Right lobe of liver (tissue), 6 donors: Measurements from ENCODE around the gene CLSTN2. TPM values are rescaled to one million over a fixed set of nuclear protein-coding genes. Genes with fewer than 3 reads are reported as not detected.

Source experiments
- ATAC-seq, 4 donors: fragments of 200-7000 bp; cut with Tn5 transposase; one replicate each; pipeline ENCODE4 v1.9.1; 2020; ENCODE audit warnings: mild to moderate bottlenecking in 4 of 4, moderate library complexity in 4 of 4
- DNase-seq, 3 donors: peaks; one replicate each; pipeline ENCODE4 v3.0.0-alpha.2; 2020
- H3K27ac ChIP-seq, 3 donors: fragments of 200-600 bp; one replicate each; pipeline ENCODE4 v1.8.0; 2022
- H3K27me3 ChIP-seq, 2 donors: fragments of 200-600 bp; one replicate each; pipeline ENCODE4 v1.8.0; 2022
- H3K36me3 ChIP-seq, 4 donors: fragments of 200-600 bp; sonication (generic) in 1 of 4; one replicate each; pipeline versions ENCODE4 v1.5.1 to v1.8.0; 2017 to 2022; ENCODE audit warnings: control low read depth in 1 of 4
- H3K4me1 ChIP-seq, 4 donors: fragments of 200-600 bp; sonication (generic) in 1 of 4; one replicate each; pipeline versions ENCODE4 v1.5.1 to v1.8.0; 2017 to 2022; ENCODE audit warnings: control low read depth in 1 of 4
- H3K4me3 ChIP-seq, 3 donors: fragments of 200-600 bp; one replicate each; pipeline ENCODE4 v1.8.0; 2022
- H3K9me3 ChIP-seq, 4 donors: fragments of 200-600 bp; sonication (generic) in 1 of 4; one replicate each; pipeline versions ENCODE4 v1.5.1 to v1.8.0; 2017 to 2022; ENCODE audit warnings: control low read depth in 1 of 4
- CTCF ChIP-seq, 4 donors: fragments of 200-600 bp in 3 of 4; fragments of 450-650 bp in 1 of 4; IDR thresholded peaks; one replicate each; pipeline versions ENCODE4 v1.5.1 to v1.8.0; 2016 to 2022; ENCODE audit warnings: antibody characterized with exemption in 4 of 4, mild to moderate bottlenecking in 2 of 4
- POLR2A ChIP-seq: fragments of 450-650 bp; IDR thresholded peaks from one replicate; pipeline ENCODE4 v1.6.1; 2017; ENCODE audit warnings: antibody characterized with exemption, mild to moderate bottlenecking
- WGBS: methylation state at CpG from one replicate; pipeline ENCODE4 v1.1.6; 2018; ENCODE audit warnings: low coverage, low lambda C conversion rate; ENCODE audit not compliant: insufficient coverage; ENCODE audit errors: missing lambda C conversion rate; 5-methylcytosine and 5-hydroxymethylcytosine counted together
- intact Hi-C, 2 donors: fragments of 100-400 bp; cut with DNase I; formaldehyde crosslinking; loops; one replicate each; pipeline versions ENCODE4 v1.11.2 to v1.14.1; 2022
- total RNA-seq, 6 experiments: library from RNA; depleted of rRNA in 2 of 6; stranded (reverse); fragments of >200 nt in 2 of 6; fragmentation: NEBNext Ultra II Directional in 3 of 6; extraction: Animal tissue kit (Norgen Biotek cat#: 25700) in 3 of 6; gene quantifications; one replicate each; pipeline versions ENCODE4 v1.1.0 to v1.2.4, GENCODE V29; 2016 to 2023
- donor health status: DM: no; HTN: yes; CAD: no.
- donor health status: DM: no; HTN: no; CAD: no.
- donor health status: DM: no; HTN: no; CAD: no.
- donor health status: DM: no; HTN: yes; CAD: no.
- donor health status: DM: no; HTN: yes; CAD: no.

The CLSTN2 gene
- total RNA-seq, 6 experiments from 2014 or later = 1.0 to 3.3 (median 2.0) TPM

- DNase-seq (no peak), ATAC-seq (no peak)
- intact Hi-C loops = no loop called here
- no peak overlapping the region for H3K4me3 ChIP-seq
- no peak for TF ChIP-seq CTCF (IDR thresholded peaks at IDR 0.05)
- TF ChIP-seq POLR2A = no peak
- H3K27ac ChIP-seq = no peak overlapping the region
- no peaks in the 10 kb centered on the region for H3K36me3 ChIP-seq
- no peaks in the 10 kb centered on the region for H3K27me3 ChIP-seq
- H3K9me3 ChIP-seq = no peaks in the 10 kb centered on the region
- no peaks in the 10 kb centered on the region for H3K4me1 ChIP-seq
- WGBS = 45% methylated on average over 9 of the region's 11 CpGs
Measured at GRCh38 chr3:140052771-140053702, 118.1 kb downstream of the CLSTN2 start.

- Histone ChIP-seq H3K27ac (no peak overlapping the region), H3K4me1 (no peaks in the 10 kb centered on the region), H3K27me3 (no peaks in the 10 kb centered on the region), H3K9me3 (no peaks in the 10 kb centered on the region), H3K36me3 (no peaks in the 10 kb centered on the region), H3K4me3 (no peak overlapping the region)
- intact Hi-C loops = no loop called here
- DNase-seq = no peak
- TF ChIP-seq CTCF (IDR thresholded peaks at IDR 0.05) (no peak), POLR2A (no peak)
- 58% methylated on average over 2 of the region's 3 CpGs for WGBS
- no peak for ATAC-seq
Measured at GRCh38 chr3:140053794-140054193, 118.8 kb downstream of the CLSTN2 start.

GRCh38 chr3:140055092-140055791, 120.3 kb downstream of the CLSTN2 start:
- DNase-seq = no peak
- no peak for TF ChIP-seq CTCF (IDR thresholded peaks at IDR 0.05)
- no peak for TF ChIP-seq POLR2A
- intact Hi-C loops = no loop called here
- 72% methylated on average over 6 of the region's 6 CpGs for WGBS
- no peak overlapping the region for H3K27ac ChIP-seq
- H3K4me1 ChIP-seq = no peaks in the 10 kb centered on the region
- H3K4me3 ChIP-seq = no peak overlapping the region
- ATAC-seq = no peak
- H3K27me3 ChIP-seq = no peaks in the 10 kb centered on the region
- H3K36me3 ChIP-seq = no peaks in the 10 kb centered on the region
- no peaks in the 10 kb centered on the region for H3K9me3 ChIP-seq

GRCh38 chr3:140056047-140056446, 121.1 kb downstream of the CLSTN2 start:
- Histone ChIP-seq H3K36me3 (no peaks in the 10 kb centered on the region), H3K4me3 (no peak overlapping the region), H3K27ac (no peak overlapping the region), H3K9me3 (no peaks in the 10 kb centered on the region), H3K27me3 (no peaks in the 10 kb centered on the region), H3K4me1 (no peaks in the 10 kb centered on the region)
- 100% methylated on average over 2 of the region's 4 CpGs for WGBS
- intact Hi-C loops = no loop called here
- ATAC-seq (no peak), DNase-seq (no peak)
- TF ChIP-seq POLR2A (no peak), CTCF (IDR thresholded peaks at IDR 0.05) (no peak)
